Measurements from ENCODE around the gene AKNAD1.

Gene AKNAD1

GRCh38 chr1:108863984-108864383 lies 7.1 kb upstream of the AKNAD1 start:
- no peak for DNase-seq

GRCh38 chr1:108862698-108863477 lies 6.0 kb upstream of the AKNAD1 start:
- DNase-seq, result no peak

- DNase-seq, result no peak
Measured at GRCh38 chr1:108862017-108862610, 5.2 kb upstream of the AKNAD1 start.

DNA sequence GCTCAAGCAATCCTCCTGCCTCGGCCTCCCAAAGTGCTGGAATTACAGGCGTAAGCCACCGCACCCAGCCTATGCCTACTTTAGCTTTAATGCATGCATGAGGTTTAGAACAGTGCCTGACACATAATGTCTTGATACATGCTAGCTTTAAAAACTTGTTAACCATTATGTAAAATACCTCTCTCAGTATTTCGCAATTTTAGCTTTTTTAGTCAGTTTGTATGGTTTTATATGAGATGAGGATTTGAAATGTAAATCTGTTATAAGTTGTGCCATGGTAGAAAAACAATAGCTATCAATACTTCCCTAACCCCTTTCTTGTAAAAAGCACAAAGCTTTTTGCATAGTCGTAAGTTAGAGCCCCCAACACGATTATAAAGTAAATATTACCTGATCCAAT lies 4.7 kb upstream of the AKNAD1 start:
- no peak for DNase-seq

GRCh38 chr1:108860190-108860907 lies 3.5 kb upstream of the AKNAD1 start:
- DNase-seq, result no peak

DNA sequence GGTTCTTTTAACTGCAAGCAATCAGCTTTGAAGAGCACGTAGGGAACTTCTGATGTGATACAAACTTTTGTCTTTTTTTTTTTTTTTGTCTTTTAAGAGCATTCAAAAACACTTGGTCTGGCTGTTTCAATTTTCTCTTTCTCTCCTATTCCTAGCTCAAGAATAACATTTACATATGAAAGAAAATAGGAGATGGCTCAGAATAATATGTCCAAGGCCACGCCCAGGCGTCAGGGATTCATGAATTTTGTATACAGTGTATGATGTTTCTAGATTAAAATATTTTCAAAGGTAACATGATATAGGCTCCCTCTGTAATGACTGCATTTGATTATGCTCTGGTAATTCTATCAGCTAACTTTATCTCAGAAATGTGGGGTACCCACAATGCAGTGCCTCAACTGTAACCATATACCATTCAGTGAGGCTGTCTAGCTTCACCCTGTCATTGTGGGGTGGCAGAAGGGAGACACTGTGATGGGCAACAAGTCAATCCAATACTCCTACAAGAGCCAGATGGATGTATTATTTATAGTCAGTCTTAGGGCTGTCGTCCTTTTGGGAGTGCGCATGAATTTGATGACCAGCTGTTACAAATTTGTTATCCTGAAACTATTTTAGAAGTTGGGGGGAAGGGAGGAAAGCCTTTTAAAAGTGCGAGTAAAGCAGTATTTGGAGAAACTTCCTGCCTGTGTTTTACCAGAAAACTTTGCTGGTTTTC lies 1.5 kb upstream of the AKNAD1 start:
- no peak for DNase-seq

GRCh38 chr1:108854221-108855019 lies 2.5 kb downstream of the AKNAD1 start:
- no peak for DNase-seq

GRCh38 chr1:108852221-108852975 lies 4.5 kb downstream of the AKNAD1 start:
- no peak for DNase-seq

DNA sequence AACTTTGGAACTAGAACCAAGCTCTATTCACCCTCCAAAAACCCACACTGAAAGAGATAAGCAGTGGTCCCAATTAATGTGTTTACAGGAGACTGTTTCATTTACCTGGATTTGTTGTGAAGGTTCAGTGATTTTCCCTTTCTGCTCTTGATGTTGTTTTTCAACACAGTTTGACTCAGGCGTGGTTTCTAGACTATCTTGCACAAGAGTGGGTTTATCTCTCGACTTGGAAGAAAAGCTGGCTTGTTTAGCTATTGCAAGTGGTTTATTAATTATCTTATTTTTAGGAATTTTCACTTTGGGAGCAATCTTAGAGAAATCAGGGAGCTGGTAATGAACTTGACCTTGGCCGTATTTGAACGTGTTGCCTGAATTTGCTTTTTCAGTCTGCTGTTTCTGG lies 5.3 kb downstream of the AKNAD1 start:
- no peak for DNase-seq

DNA sequence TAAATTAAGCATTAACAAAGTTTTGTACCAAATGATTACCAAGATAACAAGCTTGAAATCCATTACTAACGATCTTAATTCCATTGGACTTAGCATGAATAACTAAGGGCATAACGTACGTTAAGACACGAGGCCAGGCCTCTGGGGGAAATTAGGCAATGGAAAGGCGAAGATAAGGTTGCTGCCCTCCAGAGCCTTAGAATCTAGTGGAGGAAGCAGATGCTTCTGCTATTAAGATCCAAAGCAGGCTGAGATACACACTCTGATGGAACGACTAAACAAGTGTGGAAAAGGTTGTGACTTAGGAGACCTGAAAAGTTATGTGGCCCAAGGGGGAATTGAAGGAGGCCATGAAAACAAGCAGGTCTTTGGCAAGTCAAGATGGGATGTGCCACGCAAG lies 6.0 kb downstream of the AKNAD1 start:
- DNase-seq, result no peak

DNA sequence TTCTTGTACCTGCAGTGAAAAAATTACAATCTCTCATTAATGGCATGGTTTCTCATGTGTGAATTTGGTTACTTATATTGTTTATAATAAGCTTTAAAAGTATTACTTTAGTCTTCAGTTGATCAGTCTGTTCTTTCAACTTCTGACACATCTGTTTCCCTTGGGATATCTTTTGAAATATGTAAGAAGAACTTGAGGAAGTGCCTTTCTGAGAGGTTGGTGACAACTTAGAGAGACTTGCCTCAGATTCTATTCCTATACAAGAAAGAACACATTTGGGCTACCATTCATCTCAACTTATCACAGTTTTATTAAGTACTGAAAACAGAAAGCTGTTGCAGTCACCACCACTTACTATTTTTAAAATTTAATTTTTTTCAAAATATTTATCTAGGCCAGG lies 8.1 kb downstream of the AKNAD1 start:
- DNase-seq, result no peak

- no peak for DNase-seq
Measured at GRCh38 chr1:108847494-108847893, 9.4 kb downstream of the AKNAD1 start.

- no peak for DNase-seq
Measured at GRCh38 chr1:108845991-108846390, 10.9 kb downstream of the AKNAD1 start.

DNA sequence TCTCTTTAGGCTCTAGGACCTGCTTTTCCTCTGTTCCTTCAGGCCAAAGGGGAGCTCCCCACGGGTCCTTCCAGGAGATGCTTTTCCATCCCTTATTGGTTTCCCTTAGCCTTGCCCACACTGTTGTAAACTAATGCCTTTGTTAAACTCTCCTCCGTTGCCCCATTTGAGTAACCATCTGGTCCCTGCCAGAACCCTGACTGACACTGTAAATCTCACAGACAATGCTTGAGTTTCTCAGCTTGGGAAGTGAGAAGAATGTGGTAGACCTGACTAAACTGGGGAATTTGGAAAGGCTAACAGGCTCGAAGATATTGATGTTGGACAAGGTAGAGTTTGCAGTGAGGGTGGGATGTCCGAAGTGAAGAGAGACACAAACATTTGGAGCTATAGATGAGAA lies 11.4 kb downstream of the AKNAD1 start:
- DNase-seq, result no peak

DNA sequence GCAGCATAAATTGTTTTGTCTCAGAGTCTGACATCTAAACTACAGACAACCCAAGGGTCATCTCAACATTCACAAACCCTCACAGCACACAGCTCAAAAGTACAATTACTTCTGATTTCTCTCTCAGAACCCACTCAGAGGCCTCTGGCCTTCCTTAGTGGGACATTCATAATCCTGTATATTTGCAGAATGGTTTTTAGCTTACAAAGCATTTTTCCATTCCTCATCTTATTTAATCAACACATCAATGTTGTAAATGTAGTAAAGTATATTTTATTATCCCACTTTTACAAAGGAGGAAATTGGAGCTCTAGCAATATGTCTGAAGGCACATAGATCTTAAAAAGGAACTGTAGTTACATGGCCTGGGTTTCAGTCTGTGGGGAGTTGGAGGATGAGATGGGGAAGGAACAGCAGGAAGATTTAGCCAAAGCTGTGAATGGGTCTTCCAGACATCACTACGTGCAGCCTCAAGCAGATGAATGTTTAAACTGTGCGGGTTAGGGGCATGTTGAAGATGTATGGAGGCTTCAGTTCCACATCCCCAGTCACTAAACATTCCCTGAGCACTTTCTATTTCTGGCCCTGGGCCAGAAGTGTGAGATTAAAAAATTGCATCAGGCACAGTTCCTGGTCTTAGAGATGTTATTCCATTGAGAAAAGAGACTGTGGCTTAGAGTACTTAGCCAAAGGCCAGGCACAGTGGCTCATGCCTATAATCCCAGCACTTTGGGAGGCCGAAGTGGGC lies 13.3 kb downstream of the AKNAD1 start:
- no peak for DNase-seq

GRCh38 chr1:108842525-108843181 lies 14.2 kb downstream of the AKNAD1 start:
- no peak for DNase-seq

DNA sequence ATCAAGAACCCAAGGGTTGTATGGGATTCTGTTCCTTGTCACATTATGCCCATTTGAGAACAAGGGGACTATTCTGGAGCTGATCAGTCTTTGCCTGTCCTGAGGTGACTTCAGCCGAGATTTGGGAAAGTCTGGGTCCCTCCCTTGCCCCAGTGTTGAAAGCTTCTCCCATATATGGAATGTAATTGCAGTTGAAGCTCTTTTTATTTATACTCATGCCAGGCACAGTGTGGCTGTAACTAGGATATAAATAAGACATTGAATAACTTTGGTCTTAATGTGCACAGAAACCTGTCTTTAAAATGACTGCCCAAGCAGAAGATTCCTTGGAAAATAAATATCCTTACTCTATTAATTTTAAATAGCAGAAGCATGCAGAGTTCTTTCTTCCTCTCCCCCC lies 15.2 kb downstream of the AKNAD1 start:
- DNase-seq, result no peak

DNA sequence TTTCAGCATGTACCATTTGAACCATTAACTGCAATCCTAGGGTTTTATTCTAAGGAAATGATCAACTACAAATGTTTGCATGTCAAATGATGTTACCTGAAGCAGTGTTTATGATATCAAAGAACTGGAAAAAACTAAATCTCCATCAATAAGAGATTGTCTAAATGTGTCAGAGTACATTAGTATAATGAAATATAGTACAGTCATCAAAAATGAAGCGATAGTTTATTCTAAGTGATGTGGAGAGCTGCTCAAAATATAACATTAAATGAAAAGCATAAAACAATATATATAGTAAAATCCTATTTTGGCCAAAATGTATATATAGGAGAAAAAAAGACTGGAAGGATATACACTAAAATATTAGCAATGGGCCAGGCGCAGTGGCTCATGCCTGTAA lies 24.0 kb downstream of the AKNAD1 start:
- no peak for DNase-seq

DNA sequence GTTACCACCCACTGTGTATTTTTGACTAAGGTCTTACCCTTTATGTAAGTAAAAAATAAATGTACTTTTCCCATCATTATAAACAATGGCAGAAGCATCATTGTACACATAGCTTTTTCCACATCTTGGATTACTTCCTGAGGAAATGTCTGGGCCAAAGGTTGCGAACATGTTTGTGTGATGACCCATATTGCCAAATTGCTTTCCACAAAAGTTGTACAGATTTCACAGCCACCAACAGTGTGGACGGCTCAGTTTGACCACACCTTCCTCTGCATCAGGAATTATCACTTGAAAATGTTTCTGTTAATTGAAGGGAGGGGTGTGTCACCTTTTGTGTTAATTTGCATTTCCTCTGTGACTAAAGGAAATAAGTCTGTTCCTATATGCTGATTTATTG lies 25.7 kb downstream of the AKNAD1 start:
- no peak for DNase-seq

All from effector CD4-positive, alpha-beta T cell (primary cell).